ENCODE results near the gene RPL31. TPM values are rescaled to one million over a fixed set of nuclear protein-coding genes. Genes with fewer than 3 reads are reported as not detected.

RPL31 gene
- total RNA-seq, 2 experiments from 2014 or later = 1,356 to 1,364 TPM

DNA sequence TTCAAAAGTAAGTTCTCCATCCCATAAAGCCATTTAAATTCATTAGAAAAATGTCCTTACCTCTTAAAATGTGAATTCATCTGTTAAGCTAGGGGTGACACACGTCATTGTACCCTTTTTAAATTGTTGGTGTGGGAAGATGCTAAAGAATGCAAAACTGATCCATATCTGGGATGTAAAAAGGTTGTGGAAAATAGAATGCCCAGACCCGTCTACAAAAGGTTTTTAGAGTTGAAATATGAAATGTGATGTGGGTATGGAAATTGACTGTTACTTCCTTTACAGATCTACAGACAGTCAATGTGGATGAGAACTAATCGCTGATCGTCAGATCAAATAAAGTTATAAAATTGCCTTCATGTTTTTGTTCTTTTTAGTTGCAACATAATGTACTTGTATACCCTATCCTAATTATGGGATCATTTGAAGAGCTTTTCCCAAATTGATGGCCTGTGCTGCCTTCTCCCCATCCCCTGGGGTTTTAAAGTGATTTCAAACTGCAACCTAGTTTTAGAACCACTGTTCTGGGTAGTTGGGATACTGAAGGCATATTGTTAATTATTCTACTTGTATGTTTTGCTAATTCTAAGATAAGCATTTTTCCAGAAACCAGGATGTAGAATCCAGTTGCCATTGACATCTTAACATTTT lies 4.1 kb downstream of the RPL31 start:
- Mint-ChIP-seq H3K36me3 (ENCODE audit: low read depth) (peaks cover 80% of the 10 kb centered on the region), H3K4me3 (no peak overlapping the region), H3K27me3 (no peaks in the 10 kb centered on the region), H3K4me1 (peaks cover 74% of the 10 kb centered on the region), H3K27ac (no peak overlapping the region), H3K9me3 (peaks cover 3% of the 10 kb centered on the region)
- DNase-seq = no peak
- ChIA-PET POLR2A (no interaction called here), CTCF (interaction anchor here (1.1 to 1.5 kb wide), 2 partner anchors 238 to 399 kb away, joined by 3 read pairs; no protein-coding TSS in a partner anchor)

DNA sequence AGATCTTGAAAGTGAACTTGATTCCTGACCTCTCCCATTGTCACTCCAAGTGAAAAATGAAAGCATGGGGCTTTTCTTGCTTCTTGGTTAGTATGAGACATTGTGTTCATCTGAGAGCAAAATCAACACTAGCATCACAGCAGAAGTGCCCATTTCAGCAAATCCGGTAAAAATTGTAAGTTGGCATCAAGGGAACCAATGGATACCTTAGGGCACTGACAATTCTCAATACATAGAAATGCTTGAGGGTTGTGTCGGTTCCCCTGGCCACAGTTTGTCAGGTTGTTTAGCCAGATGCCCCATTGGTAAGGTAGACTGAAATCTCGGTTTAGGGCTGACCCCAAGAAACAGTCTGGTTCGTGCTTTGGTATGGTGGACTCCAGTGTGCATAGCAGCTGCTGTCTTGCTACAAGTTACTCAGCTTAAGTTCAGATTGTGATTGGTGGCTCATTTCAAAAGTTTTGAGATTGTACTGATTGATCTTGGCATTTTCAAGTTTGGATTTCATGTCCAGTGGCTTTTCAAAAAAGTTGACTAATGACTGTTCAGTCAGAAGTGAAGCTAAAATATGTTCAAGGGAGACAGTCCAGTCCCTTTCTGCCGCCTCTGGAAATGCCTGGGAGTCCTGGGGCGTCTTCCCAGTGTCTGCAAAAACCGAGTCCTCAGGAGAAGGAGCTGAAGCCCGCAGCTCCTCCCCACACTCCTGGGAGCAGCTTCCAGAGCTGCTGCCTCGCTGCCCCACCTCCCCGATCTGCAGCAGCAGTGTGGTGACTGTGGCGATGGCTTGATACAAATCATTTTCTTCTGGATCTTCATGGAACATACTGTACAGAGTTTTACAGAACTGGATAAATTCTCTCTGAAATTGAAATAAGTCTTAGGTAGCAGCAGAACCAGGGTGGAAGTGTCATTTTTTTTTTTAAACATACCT lies 5.6 kb downstream of the RPL31 start:
- Mint-ChIP-seq H3K36me3 (ENCODE audit: low read depth) (peaks cover 76% of the 10 kb centered on the region), H3K27ac (no peak overlapping the region), H3K4me1 (peaks cover 74% of the 10 kb centered on the region), H3K4me3 (no peak overlapping the region), H3K27me3 (no peaks in the 10 kb centered on the region), H3K9me3 (no peaks in the 10 kb centered on the region)
- ChIA-PET CTCF (interaction anchor here (1.1 kb wide), 1 partner anchor 236 kb away, joined by 3 read pairs; no protein-coding TSS in a partner anchor), POLR2A (interaction anchor here (1.1 kb wide), 1 partner anchor 9 kb away, joined by 5 read pairs; no protein-coding TSS in a partner anchor)
- no peak for DNase-seq

DNA sequence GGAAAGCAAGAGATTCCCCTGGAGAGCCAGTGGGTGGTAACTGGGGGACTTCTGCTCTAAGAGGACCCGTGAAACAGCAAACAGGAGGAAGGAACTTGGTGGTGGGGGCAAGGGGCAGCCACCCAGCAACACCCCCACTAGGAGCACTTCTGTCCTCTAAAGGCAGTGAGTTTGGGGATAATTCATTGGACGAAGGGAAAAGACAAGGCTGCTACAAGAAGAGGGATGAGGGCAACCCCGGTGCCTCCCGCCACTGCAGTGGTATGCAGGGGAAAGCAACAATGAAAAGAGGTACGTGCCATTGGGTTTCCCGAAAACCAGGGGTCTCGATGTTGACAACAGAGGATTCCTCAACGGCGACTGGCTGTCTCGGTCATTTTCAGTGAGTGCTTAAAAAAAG lies 9.1 kb downstream of the RPL31 start:
- CTCF ChIA-PET = interaction anchor here (2.5 kb wide), 1 partner anchor 194 kb away, joined by 28 read pairs; no protein-coding TSS in a partner anchor
- peaks cover 64% of the 10 kb centered on the region for H3K36me3 Mint-ChIP-seq (ENCODE audit: low read depth)

DNA sequence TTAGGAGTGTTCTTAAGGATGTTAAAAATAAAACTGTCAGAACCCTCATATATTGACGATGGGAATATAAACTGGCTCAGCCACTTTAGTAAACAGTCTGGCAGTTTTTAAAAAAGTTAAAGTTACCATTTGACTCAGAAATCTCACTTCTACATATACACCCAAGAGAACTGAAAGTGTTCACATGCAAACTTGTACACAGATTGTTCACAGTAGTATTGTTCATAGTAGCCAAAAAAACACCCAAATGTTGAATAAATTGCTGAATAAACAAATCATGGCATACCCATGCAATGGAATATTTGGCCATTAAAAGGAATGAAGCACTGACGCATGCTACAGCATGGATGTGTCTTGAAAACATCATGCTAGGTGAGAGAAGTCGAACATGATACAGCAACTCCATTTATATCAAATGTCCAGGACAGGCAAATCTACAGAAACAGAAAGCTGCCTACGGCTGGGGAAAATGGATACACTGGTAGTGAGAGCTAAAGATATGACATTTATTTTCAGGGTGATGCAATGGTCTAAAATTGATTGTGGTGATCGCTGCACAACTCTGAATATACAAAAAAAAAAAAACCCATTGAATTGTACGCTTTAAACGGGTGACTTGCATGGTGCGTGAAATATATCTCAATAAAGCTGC lies 10.1 kb downstream of the RPL31 start:
- POLR2A ChIA-PET = interaction anchor here (0.6 to 1.3 kb wide), 5 partner anchors 9 to 368 kb away, joined by 3 to 9 read pairs (median 3); partner anchors contain the start of gene RPL31
- H3K4me3 Mint-ChIP-seq = no peak overlapping the region
- H3K4me1 Mint-ChIP-seq = peaks cover 37% of the 10 kb centered on the region
- no peaks in the 10 kb centered on the region for H3K27me3 Mint-ChIP-seq
- no peak overlapping the region for H3K27ac Mint-ChIP-seq
- no peak for DNase-seq
- peaks cover 54% of the 10 kb centered on the region for H3K36me3 Mint-ChIP-seq (ENCODE audit: low read depth)
- H3K9me3 Mint-ChIP-seq = no peaks in the 10 kb centered on the region
- CTCF ChIA-PET = interaction anchor here (0.6 to 2.5 kb wide), 23 partner anchors 9 to 1258 kb away, joined by 3 to 41 read pairs (median 4); partner anchors contain the start of genes CNOT11, RPL31 and TBC1D8

More for the DNA sequence above, 9.1 kb downstream of the RPL31 start:
- no peaks in the 10 kb centered on the region for H3K27me3 Mint-ChIP-seq
- DNase-seq = no peak
- no peaks in the 10 kb centered on the region for H3K9me3 Mint-ChIP-seq
- peaks cover 43% of the 10 kb centered on the region for H3K4me1 Mint-ChIP-seq
- peak overlapping the region; percentile 40 for H3K27ac Mint-ChIP-seq
- POLR2A ChIA-PET = interaction anchor here (0.7 kb wide), 1 partner anchor 367 kb away, joined by 3 read pairs; no protein-coding TSS in a partner anchor
- no peak overlapping the region for H3K4me3 Mint-ChIP-seq

DNA sequence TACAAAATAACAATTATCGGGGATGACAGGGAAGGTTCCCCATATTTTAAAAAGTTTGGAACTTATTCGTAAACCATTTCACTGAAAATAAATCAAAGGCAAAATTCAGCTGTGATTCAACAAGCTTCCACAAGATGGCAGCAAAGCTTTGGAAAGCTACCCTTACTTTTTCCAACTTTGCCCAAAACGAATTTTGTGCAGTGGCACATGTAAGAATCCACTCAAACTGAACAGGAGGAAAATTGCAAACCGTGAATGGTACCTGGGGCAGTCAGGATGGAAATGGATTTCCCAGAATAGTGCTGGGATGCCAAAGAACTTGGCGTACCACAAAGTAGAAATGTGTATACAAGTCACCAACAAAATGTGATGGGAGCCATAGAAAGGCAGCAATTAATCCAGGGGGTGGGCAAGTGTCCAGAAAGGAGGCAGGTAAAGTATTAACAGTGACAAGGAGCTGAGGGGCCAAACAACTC lies 10.7 kb downstream of the RPL31 start:
- ChIA-PET CTCF (interaction anchor here (0.7 to 2.5 kb wide), 22 partner anchors 9 to 406 kb away, joined by 3 to 41 read pairs (median 4); partner anchors contain the start of genes CNOT11, RPL31 and TBC1D8), POLR2A (interaction anchor here (0.6 to 1.3 kb wide), 4 partner anchors 10 to 25 kb away, joined by 3 to 9 read pairs (median 3); partner anchors contain the start of gene RPL31)
- H3K4me1 Mint-ChIP-seq = peaks cover 32% of the 10 kb centered on the region
- no peak overlapping the region for H3K27ac Mint-ChIP-seq
- H3K27me3 Mint-ChIP-seq = no peaks in the 10 kb centered on the region
- H3K4me3 Mint-ChIP-seq = no peak overlapping the region
- H3K9me3 Mint-ChIP-seq = no peaks in the 10 kb centered on the region
- DNase-seq = peak; percentile 25
- peaks cover 49% of the 10 kb centered on the region for H3K36me3 Mint-ChIP-seq (ENCODE audit: low read depth)

DNA sequence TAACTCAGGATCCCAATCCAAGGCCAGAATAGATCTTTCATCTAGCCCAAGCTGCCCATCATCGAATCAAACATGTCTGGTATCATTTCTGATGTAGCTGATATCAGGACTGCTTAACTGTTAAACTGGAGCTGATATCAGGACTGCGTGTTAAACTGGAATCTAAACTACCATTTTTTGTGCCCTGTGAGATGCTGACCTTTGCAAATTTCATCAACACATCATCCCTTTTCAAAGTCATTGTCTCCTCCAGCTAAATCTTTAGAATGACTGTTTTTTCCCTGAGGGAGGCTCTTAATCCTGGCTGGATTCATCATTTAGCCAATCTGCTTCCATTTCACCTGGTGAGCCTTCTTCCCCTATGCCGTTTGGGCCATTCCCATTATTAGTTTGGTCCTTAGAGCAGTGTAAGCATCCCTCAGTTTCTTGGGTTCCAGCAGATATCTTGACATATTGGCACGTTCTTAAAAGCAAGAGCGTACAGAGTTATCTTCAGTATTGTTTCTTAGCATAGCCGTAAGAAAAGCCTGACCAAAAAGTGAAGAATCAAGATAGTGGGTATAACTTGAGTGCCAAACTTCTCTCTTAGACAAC lies 12.3 kb downstream of the RPL31 start:
- CTCF ChIA-PET = interaction anchor here (1.4 kb wide), 1 partner anchor 191 kb away, joined by 6 read pairs; no protein-coding TSS in a partner anchor
- POLR2A ChIA-PET = no interaction called here
- Mint-ChIP-seq H3K4me1 (peaks cover 21% of the 10 kb centered on the region), H3K36me3 (ENCODE audit: low read depth) (peaks cover 41% of the 10 kb centered on the region), H3K9me3 (no peaks in the 10 kb centered on the region), H3K4me3 (no peak overlapping the region), H3K27ac (no peak overlapping the region), H3K27me3 (no peaks in the 10 kb centered on the region)
- DNase-seq = no peak

DNA sequence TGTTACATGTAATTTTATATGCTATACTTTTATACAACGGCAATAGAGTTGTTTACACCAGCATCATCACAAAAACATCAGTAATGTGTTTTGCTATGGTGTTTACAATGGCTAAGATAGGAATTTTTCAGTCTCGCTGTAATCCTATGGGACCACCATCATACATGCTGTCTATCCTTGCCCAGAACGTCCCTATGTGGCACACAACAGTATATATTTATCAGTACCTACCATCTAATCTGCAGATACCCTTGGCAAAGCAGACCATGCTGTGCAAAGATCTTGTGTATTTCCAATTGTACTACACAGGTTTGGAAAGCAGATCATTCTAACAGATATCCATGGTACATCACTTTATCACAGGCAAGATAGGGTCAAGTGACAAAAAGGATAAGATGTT lies 15.3 kb downstream of the RPL31 start:
- Mint-ChIP-seq H3K36me3 (ENCODE audit: low read depth) (peaks cover 29% of the 10 kb centered on the region), H3K4me3 (no peak overlapping the region), H3K4me1 (peaks cover 5% of the 10 kb centered on the region), H3K9me3 (no peaks in the 10 kb centered on the region), H3K27ac (no peak overlapping the region), H3K27me3 (no peaks in the 10 kb centered on the region)
- POLR2A ChIA-PET = no interaction called here
- no peak for DNase-seq
- CTCF ChIA-PET = no interaction called here

DNA sequence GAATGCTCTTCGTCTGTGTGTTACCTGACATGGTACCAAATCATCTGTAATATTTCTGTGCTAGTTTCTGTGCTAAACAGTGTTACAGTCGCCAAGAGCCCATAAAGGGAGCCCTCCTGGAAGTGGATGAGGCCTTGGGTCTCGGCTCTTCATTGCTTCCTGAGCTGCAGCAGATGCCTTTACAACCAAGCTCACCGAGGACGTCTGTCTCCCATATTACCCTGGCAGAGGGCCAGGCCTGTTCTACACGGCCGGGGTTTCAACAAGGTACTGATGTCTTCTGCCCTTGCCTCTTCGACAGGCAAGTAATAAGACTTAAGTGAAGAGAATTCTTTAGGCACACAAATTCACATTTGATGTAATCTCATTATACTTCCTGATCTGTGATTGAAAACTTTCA lies 16.8 kb downstream of the RPL31 start:
- no peak overlapping the region for H3K4me3 Mint-ChIP-seq
- H3K27ac Mint-ChIP-seq = no peak overlapping the region
- H3K27me3 Mint-ChIP-seq = no peaks in the 10 kb centered on the region
- CTCF ChIA-PET = no interaction called here
- no peaks in the 10 kb centered on the region for H3K9me3 Mint-ChIP-seq
- peaks cover 19% of the 10 kb centered on the region for H3K36me3 Mint-ChIP-seq (ENCODE audit: low read depth)
- DNase-seq = no peak
- POLR2A ChIA-PET = no interaction called here
- no peaks in the 10 kb centered on the region for H3K4me1 Mint-ChIP-seq

DNA sequence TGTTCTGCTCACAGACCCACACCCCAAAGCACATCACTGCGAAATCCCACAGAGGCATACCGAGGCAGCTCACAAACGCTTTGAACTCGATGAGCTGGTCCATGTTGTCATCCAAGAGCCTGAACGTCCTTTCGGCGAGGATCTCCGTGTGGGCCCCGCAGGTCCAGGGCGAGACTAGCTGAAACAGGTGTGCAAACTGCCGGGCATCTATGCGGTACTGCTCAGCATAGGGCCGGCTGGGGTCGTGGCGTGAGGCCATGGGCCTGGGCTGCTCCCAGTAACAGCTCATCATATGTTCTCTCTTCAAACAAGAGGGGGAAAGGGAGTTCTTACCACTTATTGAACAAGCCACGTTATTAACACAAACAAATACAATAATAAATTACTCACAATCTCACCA lies 20.1 kb downstream of the RPL31 start:
- Mint-ChIP-seq H3K4me1 (no peaks in the 10 kb centered on the region), H3K27ac (no peak overlapping the region), H3K4me3 (no peak overlapping the region), H3K36me3 (ENCODE audit: low read depth) (peaks cover 5% of the 10 kb centered on the region), H3K9me3 (no peaks in the 10 kb centered on the region), H3K27me3 (no peaks in the 10 kb centered on the region)
- no peak for DNase-seq
- ChIA-PET POLR2A (no interaction called here), CTCF (interaction anchor here (1.9 kb wide), 1 partner anchor 10 kb away, joined by 7 read pairs; no protein-coding TSS in a partner anchor)

DNA sequence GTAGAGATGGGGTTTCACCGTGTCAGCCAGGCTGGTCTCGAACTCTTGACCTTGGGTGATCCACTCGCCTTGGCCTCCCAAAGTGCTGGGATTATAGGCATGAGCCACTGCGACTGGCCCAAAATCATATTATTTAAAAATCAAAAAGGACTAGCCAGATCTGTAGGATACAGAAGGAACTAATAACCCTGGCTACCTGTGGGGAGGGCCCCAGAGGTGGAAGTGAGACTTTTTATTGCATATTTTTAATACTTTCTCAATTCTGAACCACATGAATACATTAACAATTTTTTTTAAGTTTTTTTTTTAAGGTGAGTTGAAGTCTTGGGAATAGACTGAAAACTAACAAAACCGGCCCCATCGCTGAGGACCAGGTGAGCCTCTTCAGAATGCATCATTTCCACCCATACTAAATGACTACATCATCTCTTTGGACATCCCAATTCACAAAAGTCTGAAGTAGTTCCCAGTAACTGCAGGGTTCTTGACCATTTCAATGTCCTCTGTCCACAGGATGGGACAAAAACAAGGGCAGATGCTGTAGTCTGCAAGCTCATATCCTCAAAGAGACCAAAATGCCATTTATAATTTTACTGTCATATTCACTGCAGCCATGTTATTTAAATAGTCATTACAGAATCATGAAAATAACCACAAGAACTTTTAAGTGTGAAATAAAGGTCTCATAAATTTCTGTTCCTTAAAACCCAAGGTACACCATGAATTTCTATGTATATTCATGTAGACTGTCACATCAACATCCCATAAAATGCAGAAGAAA lies 21.4 kb downstream of the RPL31 start:
- Mint-ChIP-seq H3K27ac (no peak overlapping the region), H3K4me1 (no peaks in the 10 kb centered on the region), H3K9me3 (no peaks in the 10 kb centered on the region), H3K4me3 (no peak overlapping the region), H3K36me3 (ENCODE audit: low read depth) (peaks cover 3% of the 10 kb centered on the region), H3K27me3 (no peaks in the 10 kb centered on the region)
- CTCF ChIA-PET = no interaction called here
- no peak for DNase-seq
- POLR2A ChIA-PET = no interaction called here

DNA sequence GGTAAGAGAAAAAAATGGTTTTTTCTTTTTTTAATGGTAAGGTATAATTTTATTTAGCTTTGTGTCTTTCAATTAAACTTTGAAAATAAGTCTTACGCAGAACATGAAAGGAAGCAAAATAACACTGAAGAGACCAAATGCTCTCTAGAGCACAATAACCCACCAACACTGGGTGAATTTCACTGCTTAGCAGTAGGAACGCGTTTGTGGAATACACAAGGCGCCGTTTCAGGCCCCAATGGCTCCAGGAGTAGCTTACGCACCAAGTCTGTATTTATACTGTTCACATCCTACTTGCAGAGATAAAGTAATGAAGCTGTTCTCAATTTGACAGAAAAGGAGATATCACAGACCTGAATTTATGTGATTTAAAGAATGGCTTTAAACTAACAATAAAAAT lies 23.5 kb downstream of the RPL31 start:
- no peak for DNase-seq
- H3K4me3 Mint-ChIP-seq = no peak overlapping the region
- H3K27me3 Mint-ChIP-seq = no peaks in the 10 kb centered on the region
- ChIA-PET CTCF (interaction anchor here (0.7 to 1.3 kb wide), 2 partner anchors 13 to 180 kb away, joined by 3 read pairs; no protein-coding TSS in a partner anchor), POLR2A (no interaction called here)
- H3K9me3 Mint-ChIP-seq = no peaks in the 10 kb centered on the region
- H3K4me1 Mint-ChIP-seq = no peaks in the 10 kb centered on the region
- H3K27ac Mint-ChIP-seq = no peak overlapping the region
- H3K36me3 Mint-ChIP-seq (ENCODE audit: low read depth) = no peaks in the 10 kb centered on the region
